MM.1S (cell line): Measurements from ENCODE around the gene ARHGAP26.

Experiments used
- EZH2 ChIP-seq: fragments of 300-600 bp; sonication (generic); optimal IDR thresholded peaks from 2 replicates; pipeline ENCODE3; 2017; ENCODE audit warnings: low read depth, mild to moderate bottlenecking, antibody characterized with exemption, low read length, mixed read lengths
- EZH2phosphoT487 ChIP-seq: fragments of 300-600 bp; sonication (generic); IDR thresholded peaks from 2 replicates; pipeline ENCODE4 v1.6.1; 2018; ENCODE audit warnings: antibody characterized with exemption, low read length
- TF ChIP-seq, protein P1 (sequence below): fragments of 300-600 bp; sonication (generic); IDR thresholded peaks from 2 replicates; pipeline ENCODE4 v1.5.1; 2016; ENCODE audit warnings: antibody characterized with exemption, low read length, mixed read lengths

GRCh38 chr5:142970440-142971030 lies 200.4 kb downstream of the ARHGAP26 start:
- TF ChIP-seq, protein P1, sequence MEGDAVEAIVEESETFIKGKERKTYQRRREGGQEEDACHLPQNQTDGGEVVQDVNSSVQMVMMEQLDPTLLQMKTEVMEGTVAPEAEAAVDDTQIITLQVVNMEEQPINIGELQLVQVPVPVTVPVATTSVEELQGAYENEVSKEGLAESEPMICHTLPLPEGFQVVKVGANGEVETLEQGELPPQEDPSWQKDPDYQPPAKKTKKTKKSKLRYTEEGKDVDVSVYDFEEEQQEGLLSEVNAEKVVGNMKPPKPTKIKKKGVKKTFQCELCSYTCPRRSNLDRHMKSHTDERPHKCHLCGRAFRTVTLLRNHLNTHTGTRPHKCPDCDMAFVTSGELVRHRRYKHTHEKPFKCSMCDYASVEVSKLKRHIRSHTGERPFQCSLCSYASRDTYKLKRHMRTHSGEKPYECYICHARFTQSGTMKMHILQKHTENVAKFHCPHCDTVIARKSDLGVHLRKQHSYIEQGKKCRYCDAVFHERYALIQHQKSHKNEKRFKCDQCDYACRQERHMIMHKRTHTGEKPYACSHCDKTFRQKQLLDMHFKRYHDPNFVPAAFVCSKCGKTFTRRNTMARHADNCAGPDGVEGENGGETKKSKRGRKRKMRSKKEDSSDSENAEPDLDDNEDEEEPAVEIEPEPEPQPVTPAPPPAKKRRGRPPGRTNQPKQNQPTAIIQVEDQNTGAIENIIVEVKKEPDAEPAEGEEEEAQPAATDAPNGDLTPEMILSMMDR = no peak
- TF ChIP-seq EZH2 (no peak), EZH2phosphoT487 (no peak)
